T-helper 9 cell (primary cell): ENCODE measurements around the gene RAMACL.
"Not testable (repeated sequence)": the region's sequence is repeated elsewhere in the genome, so short reads cannot be mapped to it uniquely, and the experiment has no call there.

Experiments used
- DNase-seq: peaks from one replicate; pipeline ENCODE4 v3.0.0-alpha.2; 2020

RAMACL gene

GRCh38 chr6:166553563-166554271 is 32.8 kb downstream of the RAMACL start:
- DNase-seq = no peak

- no peak for DNase-seq
Measured at GRCh38 chr6:166552600-166552999, 33.9 kb downstream of the RAMACL start.

- DNase-seq = no peak
Measured at GRCh38 chr6:166551754-166552495, 34.6 kb downstream of the RAMACL start.

- no peak for DNase-seq
Measured at GRCh38 chr6:166546653-166547052, 39.8 kb downstream of the RAMACL start.

GRCh38 chr6:166545156-166546034 is 41.1 kb downstream of the RAMACL start:
- no peak for DNase-seq

GRCh38 chr6:166544296-166544605 is 42.2 kb downstream of the RAMACL start:
- no peak for DNase-seq

- no peak for DNase-seq
Measured at GRCh38 chr6:166543603-166544295, 42.7 kb downstream of the RAMACL start.

GRCh38 chr6:166542580-166542912 is 43.9 kb downstream of the RAMACL start:
- no peak for DNase-seq

GRCh38 chr6:166541876-166542579 is 44.5 kb downstream of the RAMACL start:
- DNase-seq = no peak

- no peak for DNase-seq
Measured at GRCh38 chr6:166541366-166541765, 45.1 kb downstream of the RAMACL start.

GRCh38 chr6:166540631-166541331 is 45.7 kb downstream of the RAMACL start:
- peak; percentile 45 for DNase-seq

- no peak for DNase-seq
Measured at GRCh38 chr6:166539543-166539942, 46.9 kb downstream of the RAMACL start.

GRCh38 chr6:166539011-166539385 is 47.5 kb downstream of the RAMACL start:
- DNase-seq = not testable (repeated sequence)

- no peak for DNase-seq
Measured at GRCh38 chr6:166538297-166539010, 48.0 kb downstream of the RAMACL start.

- no peak for DNase-seq
Measured at GRCh38 chr6:166534658-166535406, 51.6 kb downstream of the RAMACL start.

GRCh38 chr6:166533205-166533824 is 53.2 kb downstream of the RAMACL start:
- DNase-seq = no peak
